HepG2 (cell line): ENCODE measurements around the gene SLC39A2. TPM values are rescaled to one million over a fixed set of nuclear protein-coding genes. Genes with fewer than 3 reads are reported as not detected.
A peak's percentile ranks its signal among the peaks of the same experiment; 100 is the strongest.

ENCODE experiments used
- ARID5B ChIP-seq: IDR thresholded peaks from 2 replicates; pipeline ENCODE4 v1.4.0; 2020; ENCODE audit warnings: mild to moderate bottlenecking, missing genetic modification reagents
- ASH2L ChIP-seq: fragments of 300-600, 200-600 bp; sonication (generic); IDR thresholded peaks from 2 replicates; pipeline ENCODE4 v1.7.0; 2017; ENCODE audit warnings: low read depth, mild to moderate bottlenecking, moderate library complexity, mixed read lengths, low read length; ENCODE audit not compliant: insufficient read length
- ELF1 ChIP-seq: sonication (generic); formaldehyde crosslinking; IDR thresholded peaks from 2 replicates; pipeline ENCODE4 v1.4.0; 2020; ENCODE audit warnings: missing genetic modification reagents
- HNF4A ChIP-seq: sonication (generic); formaldehyde crosslinking; IDR thresholded peaks from 2 replicates; pipeline ENCODE4 v1.4.0; 2020; ENCODE audit warnings: missing genetic modification reagents
- HNRNPUL1 ChIP-seq: fragments of 200-400 bp; formaldehyde crosslinking; IDR thresholded peaks from 2 replicates; pipeline ENCODE4 v1.6.1; 2017; ENCODE audit warnings: low read depth, mild to moderate bottlenecking, low read length, moderate library complexity
- JARID2 ChIP-seq: sonication (generic); formaldehyde crosslinking; IDR thresholded peaks from 2 replicates; pipeline ENCODE4 v1.8.1; 2023; ENCODE audit warnings: missing genetic modification reagents, inconsistent platforms; ENCODE audit not compliant: insufficient replicate concordance
- KDM2A ChIP-seq: sonication (generic); formaldehyde crosslinking; IDR thresholded peaks from 2 replicates; pipeline ENCODE4 v1.4.0; 2020; ENCODE audit warnings: low read depth, missing genetic modification reagents, borderline replicate concordance
- KLF13 ChIP-seq: sonication (generic); formaldehyde crosslinking; IDR thresholded peaks from 2 replicates; pipeline ENCODE4 v1.4.0; 2020; ENCODE audit warnings: mild to moderate bottlenecking, missing genetic modification reagents
- KMT2A ChIP-seq: sonication (generic); formaldehyde crosslinking; IDR thresholded peaks from 2 replicates; pipeline ENCODE4 v1.4.0; 2020; ENCODE audit warnings: missing genetic modification reagents
- TBX2 ChIP-seq: sonication (generic); formaldehyde crosslinking; IDR thresholded peaks from 2 replicates; pipeline ENCODE4 v1.5.0; 2020; ENCODE audit warnings: missing genetic modification reagents, mild to moderate bottlenecking, borderline replicate concordance
- TCF7 ChIP-seq: sonication (generic); IDR thresholded peaks from 2 replicates; pipeline ENCODE4 v1.6.1; 2016; ENCODE audit warnings: antibody characterized with exemption, low read depth
- TOE1 ChIP-seq: sonication (generic); formaldehyde crosslinking; IDR thresholded peaks from 2 replicates; pipeline ENCODE4 v1.4.0; 2020; ENCODE audit warnings: mild to moderate bottlenecking, missing genetic modification reagents
- ZNF136 ChIP-seq: sonication (generic); formaldehyde crosslinking; IDR thresholded peaks from 2 replicates; pipeline ENCODE4 v1.8.1; 2022; ENCODE audit warnings: low read depth, mild to moderate bottlenecking, moderate library complexity, missing genetic modification reagents
- ZNF430 ChIP-seq: sonication (generic); formaldehyde crosslinking; IDR thresholded peaks from 2 replicates; pipeline ENCODE4 v1.9.0; 2021; ENCODE audit warnings: mild to moderate bottlenecking, missing genetic modification reagents
- ZNF558 ChIP-seq: sonication (generic); formaldehyde crosslinking; IDR thresholded peaks from 2 replicates; pipeline ENCODE4 v1.9.0; 2022; ENCODE audit warnings: mild to moderate bottlenecking, missing genetic modification reagents, borderline replicate concordance
- ZNF564 ChIP-seq: sonication (generic); formaldehyde crosslinking; IDR thresholded peaks from 2 replicates; pipeline ENCODE4 v1.8.1; 2023; ENCODE audit warnings: mild to moderate bottlenecking, missing genetic modification reagents
- ZNF605 ChIP-seq: sonication (generic); formaldehyde crosslinking; IDR thresholded peaks from 2 replicates; pipeline ENCODE4 v1.8.0; 2022; ENCODE audit warnings: mild to moderate bottlenecking, missing genetic modification reagents
- polyA plus RNA-seq, 8 experiments: library from polyadenylated mRNA; depleted of rRNA in 3 of 8; stranded (reverse) in 7 of 8; unstranded in 1 of 8; fragments of >200 nt; fragmentation: Illumina TruSeq in 4 of 8; extraction: Trizol in 4 of 8; gene quantifications; 2 replicates each; pipeline versions ENCODE4 v1.2.1 to v1.2.3, GENCODE V29; 2011 to 2016; ENCODE audit warnings: low read depth in 4 of 8, missing spikeins in 1 of 8, mixed read lengths in 1 of 8; ENCODE audit not compliant: insufficient read depth in 1 of 8
- total RNA-seq, 5 experiments: library from RNA; depleted of rRNA; stranded (reverse); fragments of >200 nt; fragmentation: Illumina TruSeq; extraction: Trizol; gene quantifications; 2 replicates each; pipeline ENCODE4 v1.2.3, GENCODE V29; 2016; ENCODE audit warnings: low read depth in 1 of 5
- TF ChIP-seq, protein P1 (sequence below): sonication (generic); formaldehyde crosslinking; IDR thresholded peaks from 2 replicates; pipeline ENCODE4 v1.4.0; 2020; ENCODE audit warnings: mild to moderate bottlenecking, missing genetic modification reagents
- TF ChIP-seq, protein P2 (sequence below): sonication (generic); formaldehyde crosslinking; IDR thresholded peaks from 2 replicates; pipeline ENCODE4 v1.4.0; 2020; ENCODE audit warnings: missing genetic modification reagents
- TF ChIP-seq, protein P3 (sequence below): IDR thresholded peaks from 2 replicates; pipeline ENCODE4 v1.6.1; 2016; ENCODE audit warnings: missing biosample characterization, missing genetic modification reagents, low read depth
- TF ChIP-seq, protein P4 (sequence below): sonication (generic); formaldehyde crosslinking; IDR thresholded peaks from 2 replicates; pipeline ENCODE4 v1.5.1; 2020; ENCODE audit warnings: mild to moderate bottlenecking, missing genetic modification reagents, moderate library complexity

SLC39A2 gene
- total and polyA plus RNA-seq, 2 of the 13 experiments (the other 11 are each of a cell fraction or from before 2014, with no cell fraction given) = 0.08 to 0.11 TPM

DNA sequence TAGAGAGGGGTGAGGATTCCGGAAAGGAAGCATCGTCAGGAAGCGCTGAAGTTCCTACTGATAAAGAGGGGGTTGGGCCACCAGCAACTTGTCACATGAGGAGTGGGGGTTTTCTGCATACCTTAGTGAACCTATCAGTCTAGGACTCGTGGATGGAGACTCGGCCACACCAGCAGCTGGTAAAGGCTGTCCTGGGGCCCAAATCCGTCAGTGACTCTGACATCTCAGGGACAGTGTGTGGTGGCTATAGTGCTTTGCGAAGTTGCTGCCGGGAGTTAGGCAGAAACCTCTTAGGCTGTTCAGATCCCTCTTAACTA lies 27.4 kb upstream of the SLC39A2 start (continued):
- TF ChIP-seq, protein P1, sequence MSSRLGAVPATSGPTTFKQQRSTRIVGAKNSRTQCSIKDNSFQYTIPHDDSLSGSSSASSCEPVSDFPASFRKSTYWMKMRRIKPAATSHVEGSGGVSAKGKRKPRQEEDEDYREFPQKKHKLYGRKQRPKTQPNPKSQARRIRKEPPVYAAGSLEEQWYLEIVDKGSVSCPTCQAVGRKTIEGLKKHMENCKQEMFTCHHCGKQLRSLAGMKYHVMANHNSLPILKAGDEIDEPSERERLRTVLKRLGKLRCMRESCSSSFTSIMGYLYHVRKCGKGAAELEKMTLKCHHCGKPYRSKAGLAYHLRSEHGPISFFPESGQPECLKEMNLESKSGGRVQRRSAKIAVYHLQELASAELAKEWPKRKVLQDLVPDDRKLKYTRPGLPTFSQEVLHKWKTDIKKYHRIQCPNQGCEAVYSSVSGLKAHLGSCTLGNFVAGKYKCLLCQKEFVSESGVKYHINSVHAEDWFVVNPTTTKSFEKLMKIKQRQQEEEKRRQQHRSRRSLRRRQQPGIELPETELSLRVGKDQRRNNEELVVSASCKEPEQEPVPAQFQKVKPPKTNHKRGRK (CRISPR knock-in tag) = no peak
- no peak for TF ChIP-seq TCF7
- no peak for TF ChIP-seq HNF4A (CRISPR knock-in tag)
- TF ChIP-seq, protein P2, sequence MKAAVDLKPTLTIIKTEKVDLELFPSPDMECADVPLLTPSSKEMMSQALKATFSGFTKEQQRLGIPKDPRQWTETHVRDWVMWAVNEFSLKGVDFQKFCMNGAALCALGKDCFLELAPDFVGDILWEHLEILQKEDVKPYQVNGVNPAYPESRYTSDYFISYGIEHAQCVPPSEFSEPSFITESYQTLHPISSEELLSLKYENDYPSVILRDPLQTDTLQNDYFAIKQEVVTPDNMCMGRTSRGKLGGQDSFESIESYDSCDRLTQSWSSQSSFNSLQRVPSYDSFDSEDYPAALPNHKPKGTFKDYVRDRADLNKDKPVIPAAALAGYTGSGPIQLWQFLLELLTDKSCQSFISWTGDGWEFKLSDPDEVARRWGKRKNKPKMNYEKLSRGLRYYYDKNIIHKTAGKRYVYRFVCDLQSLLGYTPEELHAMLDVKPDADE (CRISPR knock-in tag) = no peak
- TF ChIP-seq ZNF136 (CRISPR knock-in tag) = no peak
- no peak for TF ChIP-seq ZNF605 (CRISPR knock-in tag)
- TF ChIP-seq KLF13 = no peak
- no peak for TF ChIP-seq TOE1
- TF ChIP-seq ZNF564 (CRISPR knock-in tag) = no peak
- no peak for TF ChIP-seq KDM2A
- TF ChIP-seq ASH2L = peak; percentile 6
- TF ChIP-seq ARID5B (CRISPR knock-in tag) = no peak
- no peak for TF ChIP-seq HNRNPUL1
- TF ChIP-seq, protein P3, sequence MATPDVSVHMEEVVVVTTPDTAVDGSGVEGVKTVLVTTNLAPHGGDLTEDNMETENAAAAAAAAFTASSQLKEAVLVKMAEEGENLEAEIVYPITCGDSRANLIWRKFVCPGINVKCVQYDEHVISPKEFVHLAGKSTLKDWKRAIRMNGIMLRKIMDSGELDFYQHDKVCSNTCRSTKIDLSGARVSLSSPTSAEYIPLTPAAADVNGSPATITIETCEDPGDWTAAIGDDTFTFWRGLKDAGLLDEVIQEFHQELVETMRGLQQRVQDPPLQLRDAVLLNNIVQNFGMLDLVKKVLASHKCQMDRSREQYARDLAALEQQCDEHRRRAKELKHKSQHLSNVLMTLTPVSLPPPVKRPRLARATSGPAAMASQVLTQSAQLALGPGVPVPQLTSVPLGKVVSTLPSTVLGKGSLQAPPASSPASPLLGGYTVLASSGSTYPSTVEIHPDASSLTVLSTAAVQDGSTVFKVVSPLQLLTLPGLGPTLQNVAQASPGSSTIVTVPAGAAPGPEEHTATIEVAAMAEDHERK = no peak
- TF ChIP-seq KMT2A = no peak
- TF ChIP-seq ZNF430 (CRISPR knock-in tag) = no peak
- TF ChIP-seq TBX2 = peak; percentile 28; the same call in 1 of the 2 replicates
- TF ChIP-seq, protein P4, sequence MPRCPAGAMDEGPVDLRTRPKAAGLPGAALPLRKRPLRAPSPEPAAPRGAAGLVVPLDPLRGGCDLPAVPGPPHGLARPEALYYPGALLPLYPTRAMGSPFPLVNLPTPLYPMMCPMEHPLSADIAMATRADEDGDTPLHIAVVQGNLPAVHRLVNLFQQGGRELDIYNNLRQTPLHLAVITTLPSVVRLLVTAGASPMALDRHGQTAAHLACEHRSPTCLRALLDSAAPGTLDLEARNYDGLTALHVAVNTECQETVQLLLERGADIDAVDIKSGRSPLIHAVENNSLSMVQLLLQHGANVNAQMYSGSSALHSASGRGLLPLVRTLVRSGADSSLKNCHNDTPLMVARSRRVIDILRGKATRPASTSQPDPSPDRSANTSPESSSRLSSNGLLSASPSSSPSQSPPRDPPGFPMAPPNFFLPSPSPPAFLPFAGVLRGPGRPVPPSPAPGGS (CRISPR knock-in tag) = 0 out of 2 replicates have a peak, but pooled peaks have one; percentile 2
- TF ChIP-seq ELF1 (CRISPR knock-in tag) = no peak
- no peak for TF ChIP-seq JARID2 (CRISPR knock-in tag)
- TF ChIP-seq ZNF558 = no peak
